SK-N-DZ (cell line): Measurements from ENCODE around the gene MGST2.

Experiments
- DNase-seq: peaks from one replicate; pipeline ENCODE4 v3.0.0-alpha.2; 2015; ENCODE audit warnings: low spot score

MGST2 gene

DNA sequence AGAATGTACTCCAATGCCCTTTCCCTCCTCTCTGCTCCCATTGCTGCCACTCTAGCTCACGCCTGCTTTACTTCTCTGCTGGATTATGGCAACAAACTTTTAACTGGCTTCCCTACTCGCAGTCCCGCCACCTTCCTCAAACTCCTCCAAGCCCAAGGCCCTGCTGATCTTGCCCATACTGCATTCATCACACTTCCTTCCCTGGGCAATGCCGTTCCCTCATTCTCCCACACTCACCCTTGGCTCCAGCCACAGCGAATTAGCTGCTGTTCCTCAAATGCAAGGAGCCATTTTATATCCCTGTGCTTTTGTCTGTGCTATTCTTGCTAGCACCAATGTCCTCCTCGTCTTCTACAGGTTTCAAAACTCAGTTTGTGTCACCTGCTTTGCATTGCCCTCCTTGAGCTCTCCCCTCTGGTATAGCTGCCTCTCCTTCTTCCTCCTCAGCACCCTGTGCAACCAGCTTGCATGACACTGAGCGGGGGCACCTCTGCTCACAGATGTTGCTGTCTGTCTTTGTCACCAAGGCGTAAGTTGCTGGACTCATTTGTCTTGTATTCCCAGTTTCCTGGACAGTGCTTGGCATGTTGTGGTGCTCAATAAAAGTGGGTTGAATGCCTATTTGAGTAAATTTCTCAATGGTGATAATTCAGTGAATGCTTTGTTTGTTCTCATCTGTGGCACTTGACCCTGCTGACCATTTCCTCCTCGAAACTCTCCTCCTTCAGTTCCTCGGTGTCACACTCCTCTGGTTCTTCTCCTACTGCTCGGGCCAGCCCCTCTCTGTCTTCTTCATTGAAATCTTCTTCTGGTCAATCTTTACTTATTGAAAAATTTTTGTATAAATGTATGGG lies 22.4 kb upstream of the MGST2 start:
- no peak for DNase-seq

DNA sequence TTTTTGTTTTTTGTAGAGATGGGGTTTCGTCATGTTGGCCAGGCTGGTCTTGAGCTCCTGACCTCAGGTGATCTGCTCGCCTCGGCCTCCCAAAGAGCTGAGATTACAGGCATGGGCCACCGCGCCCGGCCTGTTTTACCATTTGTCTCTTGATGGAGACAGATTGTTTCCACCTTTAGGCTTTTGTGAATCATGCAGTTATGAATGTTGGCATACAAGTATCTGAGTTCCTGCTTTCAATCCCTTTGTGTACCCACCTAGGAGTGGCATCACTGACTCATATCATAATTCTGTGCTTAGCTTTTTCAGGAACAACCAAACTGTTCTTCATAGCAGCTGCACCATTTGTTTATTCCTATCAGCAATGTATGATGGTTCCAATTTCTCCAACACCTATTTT lies 20.2 kb upstream of the MGST2 start:
- no peak for DNase-seq

GRCh38 chr4:139647184-139647583 lies 18.4 kb upstream of the MGST2 start:
- DNase-seq, result no peak

GRCh38 chr4:139647952-139648351 lies 17.7 kb upstream of the MGST2 start:
- no peak for DNase-seq

DNA sequence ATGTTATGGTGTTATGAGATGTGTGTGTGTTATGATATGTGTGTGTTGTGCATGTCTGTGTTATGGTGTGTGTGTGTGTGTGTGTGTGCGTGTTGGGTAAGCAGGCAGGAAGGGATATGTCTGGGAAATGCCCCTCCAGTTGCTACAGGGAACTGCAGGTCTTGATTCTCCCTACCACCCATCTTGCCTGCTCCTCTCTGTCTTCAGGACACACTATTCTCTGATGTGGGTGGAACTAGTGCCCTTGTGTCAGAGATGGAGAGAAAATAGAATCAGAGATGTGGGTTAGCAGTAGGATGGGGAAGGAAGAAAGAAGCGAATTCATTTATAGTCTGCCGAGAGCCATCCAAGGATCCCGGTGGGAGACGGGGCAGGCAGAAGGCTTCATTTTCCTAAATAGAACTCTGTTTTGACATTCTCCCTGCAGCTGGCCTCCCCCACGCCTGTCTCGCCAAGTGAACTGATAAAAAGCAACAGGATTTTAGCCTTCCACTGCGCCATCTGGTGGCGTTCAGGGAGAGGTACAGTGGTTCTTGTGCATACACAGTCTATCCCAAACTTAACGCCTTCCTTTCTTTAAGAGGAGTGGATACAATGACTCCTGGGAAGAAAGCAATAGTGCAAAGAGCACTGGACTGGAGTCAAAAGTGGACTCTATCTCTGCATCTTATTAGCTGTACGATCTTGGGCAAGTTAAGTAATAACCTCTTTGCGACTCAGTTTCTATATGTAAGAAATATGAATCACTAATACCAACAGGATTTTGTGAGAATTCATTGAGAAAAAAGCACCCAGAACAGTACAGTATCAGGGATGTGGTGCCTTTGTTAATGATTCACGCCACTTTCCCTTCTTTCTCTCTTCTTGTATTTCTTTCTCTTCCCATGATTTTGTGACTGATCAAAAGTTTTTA lies 14.1 kb upstream of the MGST2 start:
- DNase-seq, result peak; percentile 82

DNA sequence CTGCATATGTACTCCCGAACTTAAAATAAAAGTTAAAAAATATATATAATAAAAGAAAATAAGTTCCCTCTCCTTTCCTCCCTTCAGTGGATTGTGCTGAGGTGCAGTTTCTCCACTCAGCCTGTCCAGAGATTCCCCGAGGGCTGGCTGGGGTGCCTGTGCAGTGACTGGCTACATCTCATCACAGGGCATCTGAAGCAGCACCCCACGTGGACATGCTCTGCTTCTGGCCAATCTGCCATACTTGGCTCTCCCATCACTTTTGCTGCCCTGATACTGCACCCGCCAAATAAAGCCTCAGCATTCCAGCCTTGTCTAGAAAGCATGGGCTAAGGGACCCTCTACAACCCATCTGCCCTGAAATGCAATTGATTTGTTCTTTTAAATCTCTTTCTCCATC lies 11.1 kb upstream of the MGST2 start:
- no peak for DNase-seq

GRCh38 chr4:139655116-139655515 lies 10.5 kb upstream of the MGST2 start:
- DNase-seq, result peak; percentile 54

GRCh38 chr4:139656614-139657486 lies 8.8 kb upstream of the MGST2 start:
- peak; percentile 81 for DNase-seq

DNA sequence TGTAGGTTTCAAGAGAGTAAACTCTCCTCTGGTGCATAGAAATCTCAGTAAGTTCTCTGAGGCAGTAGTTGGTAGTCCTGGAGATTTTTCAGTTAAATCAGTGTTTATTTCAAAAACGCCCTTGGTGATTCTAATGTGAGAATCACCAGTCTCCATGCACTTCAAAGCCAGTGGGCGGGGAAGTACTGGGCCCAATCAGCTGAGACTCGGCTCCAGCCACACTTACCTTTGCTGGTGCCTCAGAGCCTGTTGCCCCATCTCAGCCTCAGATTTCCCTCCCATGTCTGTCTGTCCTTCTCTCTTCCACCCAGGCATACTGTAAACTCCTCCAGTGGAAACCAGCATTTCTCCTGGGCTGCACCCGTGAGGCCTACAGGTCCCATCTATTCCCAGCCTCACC lies 7.4 kb upstream of the MGST2 start:
- DNase-seq, result no peak

DNA sequence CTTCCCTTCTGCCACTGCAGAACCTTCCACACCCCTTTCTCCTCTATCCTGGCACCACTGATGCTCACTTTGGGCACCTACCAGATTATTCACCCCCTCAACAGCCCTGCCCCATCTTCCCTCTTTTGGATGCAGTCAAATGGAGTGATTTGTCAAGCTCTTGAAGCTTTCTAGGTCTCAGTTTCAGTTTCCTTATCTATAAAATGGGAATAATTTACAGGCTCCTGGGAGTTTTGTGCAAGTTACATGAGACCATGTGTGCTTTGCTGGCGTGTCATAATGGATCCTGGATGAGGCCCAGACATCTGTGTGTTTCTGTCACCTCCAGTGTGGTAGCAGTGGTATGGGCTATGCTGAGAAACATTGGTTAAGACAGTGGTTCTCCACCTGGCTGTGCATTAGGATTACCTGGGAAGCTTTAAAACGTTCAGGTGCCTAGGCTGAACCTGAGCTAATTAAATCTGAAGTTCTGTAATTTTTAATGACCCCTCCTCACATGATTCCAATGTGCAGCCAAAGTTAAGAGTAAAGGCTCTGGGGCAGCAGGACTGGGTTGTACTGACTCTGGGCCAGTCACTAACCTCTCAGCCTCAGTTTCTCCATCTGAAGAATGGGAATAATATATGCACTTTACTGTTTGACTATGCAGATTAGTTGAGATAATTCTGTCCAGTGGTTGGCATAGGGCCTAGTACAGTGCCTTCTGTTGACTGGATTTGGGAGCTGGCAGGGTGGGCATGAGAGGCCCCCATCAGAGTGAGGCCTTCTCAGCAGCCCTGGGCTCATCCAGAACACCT lies 6.8 kb upstream of the MGST2 start:
- no peak for DNase-seq

DNA sequence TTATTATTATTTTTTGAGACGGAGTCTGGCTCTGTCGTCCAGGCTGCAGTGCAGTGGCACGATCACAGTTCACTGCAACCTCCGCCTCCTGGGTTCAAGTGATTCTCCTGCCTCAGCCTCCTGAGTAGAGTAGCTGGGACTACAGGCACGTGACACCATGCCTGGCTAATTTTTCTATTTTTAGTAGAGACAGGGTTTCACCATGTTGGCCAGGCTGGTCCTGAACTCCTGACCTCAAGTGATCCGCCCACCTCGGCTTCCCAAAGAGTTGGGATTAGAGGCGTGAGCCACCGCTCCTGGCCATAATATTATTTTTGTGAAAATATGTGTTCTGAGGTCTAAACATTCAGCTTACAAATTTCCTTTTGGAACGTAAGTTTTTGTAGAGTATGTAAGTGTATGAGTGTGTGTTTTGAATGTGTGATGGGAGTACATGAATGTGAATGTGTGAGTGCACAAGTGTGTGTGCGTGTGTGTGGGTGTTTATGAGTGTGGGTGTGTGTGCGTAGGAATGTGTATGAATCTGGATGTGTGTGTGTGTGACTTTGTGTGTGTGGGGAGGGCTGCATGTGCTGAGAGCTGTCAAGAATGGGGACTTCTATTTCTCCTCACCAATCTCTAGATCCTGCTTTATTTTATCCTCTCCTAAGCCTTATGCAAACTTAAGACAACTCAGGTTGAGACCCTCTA lies 5.7 kb upstream of the MGST2 start:
- no peak for DNase-seq

DNA sequence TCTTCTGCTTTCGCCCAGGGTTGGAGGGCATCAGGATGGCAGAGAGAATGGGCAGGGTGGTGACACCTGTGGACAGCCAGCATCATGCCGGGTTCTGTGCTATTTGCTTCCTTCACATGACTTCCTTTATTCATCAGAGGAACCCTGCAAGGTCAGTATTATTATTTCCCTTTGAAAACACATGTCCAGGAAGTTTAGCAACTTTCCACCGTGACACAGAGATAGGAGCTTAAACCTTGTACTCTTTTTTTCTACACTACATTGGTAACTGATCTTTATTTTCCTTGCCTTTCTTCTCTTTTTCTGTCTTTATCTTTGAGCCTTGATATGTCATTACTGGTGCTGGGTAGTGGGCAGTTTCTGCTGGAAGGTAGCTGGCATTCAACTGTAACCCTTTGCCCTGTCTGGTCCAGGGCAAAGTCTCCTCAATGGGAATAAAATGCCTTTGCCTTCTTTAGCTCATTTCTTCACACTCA lies 5.0 kb upstream of the MGST2 start:
- no peak for DNase-seq

- no peak for DNase-seq
These were observed 2.0 kb upstream of the MGST2 start for GRCh38 chr4:139663561-139664138.

GRCh38 chr4:139664442-139664841 lies 1.2 kb upstream of the MGST2 start:
- no peak for DNase-seq

DNA sequence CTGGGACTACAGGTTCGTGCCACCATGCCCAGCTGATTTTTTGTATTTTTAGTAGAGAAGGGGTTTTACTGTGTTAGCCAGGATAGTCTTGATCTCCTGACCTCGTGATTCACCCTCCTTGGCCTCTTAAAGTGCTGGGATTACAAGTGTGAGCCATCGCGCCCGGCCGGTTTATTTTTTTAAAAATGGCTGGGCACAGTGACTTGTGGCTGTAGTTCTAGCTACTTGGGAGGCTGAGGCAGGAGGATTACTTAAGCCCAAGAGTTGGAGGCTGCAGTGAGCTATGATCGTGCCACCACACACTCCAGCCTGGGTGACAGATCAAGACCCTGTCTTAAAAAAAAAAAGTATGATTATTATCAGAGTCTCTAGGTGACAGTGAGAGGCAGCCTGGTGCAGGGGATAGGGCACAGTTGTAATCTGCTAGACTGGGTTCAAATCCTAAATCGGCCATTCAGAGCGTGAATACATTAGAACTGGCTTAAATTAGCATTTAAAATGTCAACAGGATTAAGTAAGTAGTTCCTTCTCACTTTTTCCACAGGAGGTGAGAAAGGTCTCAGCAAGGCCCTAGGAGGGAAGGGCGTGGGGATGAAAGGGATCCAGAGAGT lies 435 bp upstream of the MGST2 start:
- no peak for DNase-seq

DNA sequence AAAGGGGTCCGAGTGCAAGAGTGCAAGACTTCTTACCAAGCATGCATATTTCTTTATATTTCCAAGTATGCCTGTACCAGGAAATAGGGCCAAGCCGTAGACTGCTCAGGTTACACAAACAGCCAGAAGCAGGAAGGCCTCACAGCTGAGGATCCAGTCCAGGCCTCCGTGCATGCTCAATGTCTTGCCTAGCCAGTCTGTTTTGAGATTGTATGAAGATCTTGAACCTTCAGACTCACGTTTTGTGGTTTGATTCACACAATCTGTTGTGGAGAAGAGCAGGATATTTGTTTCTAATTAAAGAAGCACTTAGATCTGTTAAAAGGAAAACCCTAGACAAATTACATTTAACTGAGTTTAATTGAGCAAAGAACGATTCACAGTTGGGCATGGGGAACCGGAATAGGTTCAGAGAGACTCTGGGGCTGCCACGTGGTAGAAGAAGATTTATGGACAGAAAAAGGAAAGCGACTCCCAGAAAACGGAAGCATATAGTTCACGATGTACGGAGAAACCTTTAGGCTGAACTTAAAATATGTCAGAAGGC lies 1.2 kb downstream of the MGST2 start:
- DNase-seq, result peak; percentile 62

- DNase-seq, result no peak
These were observed 2.4 kb downstream of the MGST2 start for GRCh38 chr4:139668036-139668435.

GRCh38 chr4:139668658-139669201 lies 3.1 kb downstream of the MGST2 start:
- DNase-seq, result no peak

GRCh38 chr4:139669335-139669734 lies 3.7 kb downstream of the MGST2 start:
- no peak for DNase-seq
